DLD1 (cell line): Measurements from ENCODE around the gene DESI2.

Experiments
- in situ Hi-C: cut with HindIII; loops from 2 replicates; pipeline ENCODE4 v1.10.0; 2017; ENCODE audit warnings: low sequenced_read_pairs

DESI2 gene

GRCh38 chr1:244652623-244653438 is at the start of gene DESI2:
TSS of gene DESI2 (plus strand) at chr1:244653126. CDS start at chr1:244653314, 188 bp downstream.
- in situ Hi-C loops = no loop called here

GRCh38 chr1:244603498-244603897 is 49.4 kb upstream of the DESI2 start:
- in situ Hi-C loops = loop anchor here (25.0 kb wide), 1 partner anchor 134 kb away; a partner anchor contains a TSS

DNA sequence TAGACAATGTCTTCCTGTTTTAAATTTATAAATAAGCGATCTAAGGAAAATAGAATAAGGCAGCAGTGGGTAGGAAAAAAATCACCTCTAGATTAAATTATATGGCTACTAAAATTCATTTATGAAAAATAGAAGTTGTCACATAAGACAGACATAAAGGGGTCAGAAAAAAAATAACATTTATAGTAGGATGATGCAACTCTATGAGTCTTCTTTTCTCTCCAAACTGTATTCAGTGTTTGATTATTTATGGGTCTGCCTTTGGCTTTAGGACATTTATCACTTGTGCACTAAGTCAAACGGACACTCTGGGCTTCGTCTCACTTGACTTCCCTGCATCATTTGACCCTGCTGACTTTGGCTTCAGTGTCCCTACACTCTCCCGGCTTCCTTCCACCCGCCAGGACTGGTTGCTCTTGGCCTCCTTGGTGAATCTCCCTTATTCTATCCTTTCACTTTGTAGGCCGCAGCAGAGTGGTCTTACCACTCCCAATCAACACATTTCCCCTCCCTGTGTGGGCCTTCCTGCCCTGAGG is 47.0 kb upstream of the DESI2 start:
- in situ Hi-C loops = loop anchor here (25.0 kb wide), 1 partner anchor 131 kb away; a partner anchor contains a TSS

DNA sequence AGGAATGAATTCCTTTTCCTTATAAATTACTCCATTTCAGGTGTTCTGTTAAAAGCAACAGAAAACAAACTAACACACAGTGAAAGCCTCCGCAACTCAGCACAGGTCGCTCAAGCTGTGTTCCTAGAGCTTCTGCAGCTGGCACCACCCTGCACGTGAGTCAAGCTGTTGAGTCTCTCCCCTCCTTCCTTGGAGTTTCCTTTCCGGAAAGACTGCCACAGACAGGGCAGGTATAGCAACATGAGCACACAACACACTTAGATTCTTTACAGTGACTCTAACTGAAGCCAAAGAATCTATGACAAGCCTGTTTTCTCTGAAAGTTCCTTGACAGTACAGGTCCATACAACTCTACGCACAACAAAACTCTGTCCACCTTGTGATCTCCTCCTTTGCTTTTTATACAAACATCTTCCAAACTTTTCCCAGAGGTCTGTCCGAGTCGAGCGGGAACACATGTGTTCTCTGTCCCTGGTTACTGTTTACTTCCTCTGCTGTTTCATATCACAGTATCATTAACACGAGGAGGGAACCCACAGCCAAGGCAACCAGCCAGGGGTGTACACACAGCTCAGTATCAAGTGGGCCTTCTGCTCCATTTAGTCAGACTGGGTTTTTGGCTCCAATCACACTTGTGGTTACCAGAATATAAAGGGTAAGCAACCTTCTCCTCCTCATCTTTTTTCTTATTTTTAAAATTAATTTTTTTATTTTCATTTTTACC is 38.7 kb upstream of the DESI2 start:
- in situ Hi-C loops = loop anchor here (25.0 kb wide), 1 partner anchor 123 kb away; a partner anchor contains a TSS

DNA sequence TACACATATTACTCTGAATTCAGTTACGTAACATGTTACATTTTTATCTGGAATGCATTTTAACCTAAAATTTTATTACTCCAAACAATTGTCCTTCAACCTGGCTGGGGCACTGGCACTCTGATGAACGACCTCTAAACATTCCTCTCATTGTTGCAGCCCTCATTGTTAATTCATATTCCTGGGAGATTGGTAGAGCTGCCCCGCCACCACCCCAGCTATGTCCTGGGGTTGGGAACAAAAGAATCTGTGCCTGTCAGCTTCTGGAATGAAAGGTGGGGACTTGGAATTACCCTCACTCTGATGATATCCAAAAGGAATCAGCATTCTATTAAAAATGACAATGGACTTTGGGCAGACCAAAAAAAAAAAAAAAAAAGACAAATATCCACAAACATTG is 38.0 kb upstream of the DESI2 start:
- in situ Hi-C loops = loop anchor here (25.0 kb wide), 1 partner anchor 122 kb away; a partner anchor contains a TSS

DNA sequence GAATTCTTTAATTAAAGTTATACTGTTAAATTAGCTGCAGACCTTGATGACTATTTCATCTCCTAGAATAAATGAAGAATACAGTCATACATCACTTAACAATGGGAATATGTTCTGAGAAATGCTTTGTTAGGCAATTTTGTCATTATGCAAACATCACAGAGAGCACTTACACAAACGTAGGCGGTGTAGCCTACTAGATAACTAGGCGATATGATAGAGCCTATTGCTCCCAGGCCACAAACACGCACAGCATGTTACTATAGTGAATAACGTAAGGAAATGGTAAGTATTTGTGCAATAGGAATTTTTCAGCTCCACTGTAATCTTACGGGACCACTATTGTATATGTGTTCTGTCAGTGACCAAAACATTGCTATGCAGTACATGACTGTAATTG is 37.6 kb upstream of the DESI2 start:
- in situ Hi-C loops = loop anchor here (25.0 kb wide), 1 partner anchor 122 kb away; a partner anchor contains a TSS

- in situ Hi-C loops = no loop called here
Measured at GRCh38 chr1:244626709-244627108, 26.2 kb upstream of the DESI2 start.

- in situ Hi-C loops = no loop called here
Measured at GRCh38 chr1:244628789-244629188, 24.1 kb upstream of the DESI2 start.

DNA sequence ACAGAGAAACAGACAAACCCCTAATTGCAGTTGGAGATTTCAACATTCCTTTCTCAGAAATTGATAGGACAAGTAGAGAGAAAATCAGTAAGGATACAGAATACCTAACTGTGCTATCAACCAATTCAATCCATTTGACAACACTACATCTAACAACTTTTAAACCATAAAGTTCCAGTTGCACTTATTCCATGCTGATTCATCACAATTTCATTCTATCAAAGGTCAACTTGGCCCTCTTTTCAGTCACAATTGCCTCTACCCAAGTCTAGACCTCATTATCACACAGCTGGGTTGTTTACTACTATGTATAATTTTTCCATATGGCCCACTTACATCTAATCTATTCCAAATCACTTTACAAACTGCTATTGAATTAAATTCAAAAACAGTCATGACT is 19.8 kb upstream of the DESI2 start:
- in situ Hi-C loops = no loop called here

GRCh38 chr1:244634546-244634945 is 18.4 kb upstream of the DESI2 start:
- in situ Hi-C loops = no loop called here

GRCh38 chr1:244636488-244637259 is 16.3 kb upstream of the DESI2 start:
- in situ Hi-C loops = no loop called here

GRCh38 chr1:244639561-244639960 is 13.4 kb upstream of the DESI2 start:
- in situ Hi-C loops = no loop called here

DNA sequence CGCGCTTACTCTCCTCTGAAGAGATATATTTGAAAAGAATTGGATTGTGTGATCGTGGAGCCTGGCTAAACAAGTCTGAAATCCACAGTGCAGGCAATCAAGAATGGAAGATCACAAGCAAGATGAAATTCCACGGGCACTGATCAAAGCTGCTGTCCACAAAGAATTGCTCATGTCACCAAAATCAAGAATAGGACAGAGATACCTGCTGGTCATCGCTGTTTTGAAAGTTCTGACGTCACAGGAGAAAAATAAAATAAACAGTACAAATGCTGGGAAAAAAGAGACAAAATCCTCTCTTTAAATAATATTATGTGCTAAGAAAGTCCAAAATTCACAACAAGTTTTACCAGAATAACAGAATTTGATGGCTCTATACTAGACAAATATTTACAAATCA is 12.0 kb upstream of the DESI2 start:
- in situ Hi-C loops = no loop called here

DNA sequence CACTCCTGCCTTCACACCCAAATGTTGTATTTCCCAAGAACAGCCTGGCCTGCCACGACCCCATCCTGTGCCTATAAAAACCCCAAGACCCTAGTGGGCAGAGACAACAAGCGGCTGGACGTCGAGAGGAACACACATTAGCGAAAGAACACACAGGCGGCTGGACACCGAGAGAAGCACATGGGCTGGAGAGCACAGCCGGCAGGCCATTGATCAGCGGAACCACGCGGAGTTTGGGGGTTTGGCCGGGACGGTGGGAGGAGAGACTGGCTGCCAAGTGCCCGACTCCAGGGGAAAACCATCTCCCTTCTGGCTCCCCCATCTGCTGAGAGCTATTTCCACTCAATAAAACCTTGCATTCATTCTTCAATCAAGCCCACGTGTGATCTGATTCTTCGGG is 10.4 kb upstream of the DESI2 start:
- in situ Hi-C loops = no loop called here

DNA sequence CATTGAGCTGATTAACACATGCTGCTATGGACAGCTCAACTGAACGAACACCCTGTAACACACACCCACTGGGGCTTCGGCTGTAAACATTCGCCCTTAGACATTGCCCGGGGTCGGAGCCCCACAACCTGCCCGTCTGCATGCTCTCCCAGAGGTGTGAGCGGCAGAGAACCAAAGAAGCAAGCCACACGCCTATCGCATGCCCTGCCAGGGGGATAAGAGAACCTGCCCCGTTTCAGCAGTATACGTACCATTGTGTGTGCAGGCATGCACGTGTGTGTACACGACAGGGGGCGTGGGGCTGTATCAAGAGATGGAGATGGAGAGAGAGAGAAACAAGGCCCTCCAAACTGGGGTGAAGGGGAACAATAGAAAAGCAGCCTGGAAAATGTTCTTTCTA is 9.9 kb upstream of the DESI2 start:
- in situ Hi-C loops = no loop called here

- in situ Hi-C loops = no loop called here
Measured at GRCh38 chr1:244645414-244645813, 7.5 kb upstream of the DESI2 start.

GRCh38 chr1:244645890-244646289 is 7.0 kb upstream of the DESI2 start:
- in situ Hi-C loops = no loop called here

- in situ Hi-C loops = no loop called here
Measured at GRCh38 chr1:244647819-244648218, 5.1 kb upstream of the DESI2 start.

DNA sequence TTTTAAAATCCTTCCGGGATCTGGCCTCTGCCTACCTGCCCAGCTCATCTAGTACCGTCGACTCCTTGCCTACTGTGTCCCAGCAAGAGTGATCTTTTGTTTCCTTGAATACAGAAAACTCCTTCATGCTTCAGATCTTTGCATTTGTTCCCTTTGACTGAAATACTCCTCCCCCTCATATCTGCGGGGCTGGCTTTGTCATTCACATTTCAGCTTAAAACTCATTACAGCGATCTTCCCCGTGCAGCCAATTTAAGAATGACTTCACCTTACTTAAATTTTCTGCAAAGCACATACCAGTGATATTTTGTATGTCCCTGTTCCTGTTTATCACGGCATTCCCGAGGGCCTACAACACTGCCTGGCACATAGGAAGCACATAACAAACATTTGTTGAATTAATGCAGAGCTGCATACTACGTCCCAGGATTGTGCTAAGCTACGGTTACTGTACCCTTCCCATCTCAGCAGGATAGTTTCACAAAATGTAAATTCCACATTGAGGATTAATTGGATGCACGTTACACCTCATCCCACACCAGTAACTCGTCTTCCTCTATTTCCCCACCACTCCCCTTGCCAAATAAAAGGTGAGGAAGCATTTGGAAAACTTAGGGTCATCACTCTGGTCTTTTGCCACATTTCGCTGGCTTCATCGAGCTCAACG is 837 bp upstream of the DESI2 start:
- in situ Hi-C loops = no loop called here

- in situ Hi-C loops = no loop called here
Measured at GRCh38 chr1:244653439-244654107, 647 bp downstream of the DESI2 start.
